AG09309 (cell line): ENCODE results near the gene PPARD.
A peak's percentile ranks its signal among the peaks of the same experiment; 100 is the strongest.
"Not testable (repeated sequence)": the region's sequence is repeated elsewhere in the genome, so short reads cannot be mapped to it uniquely, and the experiment has no call there.

Experiments used
- DNase-seq: peaks from one replicate; pipeline ENCODE4 v3.0.0-alpha.2; 2010; ENCODE audit warnings: low read depth
- H3K4me3 ChIP-seq: 2 replicates; pipeline ENCODE4 v1.5.1; 2011; ENCODE audit warnings: mild to moderate bottlenecking, low read depth, low read length, moderate library complexity; ENCODE audit not compliant: control insufficient read depth
- TF ChIP-seq, protein P1 (sequence below): IDR thresholded peaks from 2 replicates; pipeline ENCODE4 v1.5.1; 2011; ENCODE audit warnings: mild to moderate bottlenecking, low read depth, low read length, inconsistent platforms; ENCODE audit not compliant: insufficient read depth, control insufficient read depth; ENCODE audit errors: missing control alignments

PPARD gene

DNA sequence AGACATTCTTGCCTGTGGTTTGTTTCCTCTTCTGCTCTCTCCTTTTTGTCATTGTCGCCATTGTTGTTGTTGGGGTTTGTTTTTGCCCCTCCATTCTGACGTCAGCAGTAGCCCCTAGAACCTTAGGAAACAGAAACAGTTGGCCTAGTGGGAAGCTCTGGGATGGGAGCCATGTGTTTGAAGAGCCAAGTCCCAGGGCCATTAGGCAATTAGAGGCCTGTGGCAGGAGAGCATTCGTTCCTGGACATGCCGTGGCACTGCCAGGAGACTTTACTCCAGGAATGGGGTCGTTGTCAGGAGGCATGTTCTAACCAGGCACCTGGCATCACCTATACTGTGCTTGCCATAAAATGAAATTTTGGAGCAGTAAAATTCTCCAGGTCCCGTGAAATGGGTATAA, 39.7 kb downstream of the PPARD start:
- TF ChIP-seq, protein P1, sequence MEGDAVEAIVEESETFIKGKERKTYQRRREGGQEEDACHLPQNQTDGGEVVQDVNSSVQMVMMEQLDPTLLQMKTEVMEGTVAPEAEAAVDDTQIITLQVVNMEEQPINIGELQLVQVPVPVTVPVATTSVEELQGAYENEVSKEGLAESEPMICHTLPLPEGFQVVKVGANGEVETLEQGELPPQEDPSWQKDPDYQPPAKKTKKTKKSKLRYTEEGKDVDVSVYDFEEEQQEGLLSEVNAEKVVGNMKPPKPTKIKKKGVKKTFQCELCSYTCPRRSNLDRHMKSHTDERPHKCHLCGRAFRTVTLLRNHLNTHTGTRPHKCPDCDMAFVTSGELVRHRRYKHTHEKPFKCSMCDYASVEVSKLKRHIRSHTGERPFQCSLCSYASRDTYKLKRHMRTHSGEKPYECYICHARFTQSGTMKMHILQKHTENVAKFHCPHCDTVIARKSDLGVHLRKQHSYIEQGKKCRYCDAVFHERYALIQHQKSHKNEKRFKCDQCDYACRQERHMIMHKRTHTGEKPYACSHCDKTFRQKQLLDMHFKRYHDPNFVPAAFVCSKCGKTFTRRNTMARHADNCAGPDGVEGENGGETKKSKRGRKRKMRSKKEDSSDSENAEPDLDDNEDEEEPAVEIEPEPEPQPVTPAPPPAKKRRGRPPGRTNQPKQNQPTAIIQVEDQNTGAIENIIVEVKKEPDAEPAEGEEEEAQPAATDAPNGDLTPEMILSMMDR, result no peak
- no peak for DNase-seq

DNA sequence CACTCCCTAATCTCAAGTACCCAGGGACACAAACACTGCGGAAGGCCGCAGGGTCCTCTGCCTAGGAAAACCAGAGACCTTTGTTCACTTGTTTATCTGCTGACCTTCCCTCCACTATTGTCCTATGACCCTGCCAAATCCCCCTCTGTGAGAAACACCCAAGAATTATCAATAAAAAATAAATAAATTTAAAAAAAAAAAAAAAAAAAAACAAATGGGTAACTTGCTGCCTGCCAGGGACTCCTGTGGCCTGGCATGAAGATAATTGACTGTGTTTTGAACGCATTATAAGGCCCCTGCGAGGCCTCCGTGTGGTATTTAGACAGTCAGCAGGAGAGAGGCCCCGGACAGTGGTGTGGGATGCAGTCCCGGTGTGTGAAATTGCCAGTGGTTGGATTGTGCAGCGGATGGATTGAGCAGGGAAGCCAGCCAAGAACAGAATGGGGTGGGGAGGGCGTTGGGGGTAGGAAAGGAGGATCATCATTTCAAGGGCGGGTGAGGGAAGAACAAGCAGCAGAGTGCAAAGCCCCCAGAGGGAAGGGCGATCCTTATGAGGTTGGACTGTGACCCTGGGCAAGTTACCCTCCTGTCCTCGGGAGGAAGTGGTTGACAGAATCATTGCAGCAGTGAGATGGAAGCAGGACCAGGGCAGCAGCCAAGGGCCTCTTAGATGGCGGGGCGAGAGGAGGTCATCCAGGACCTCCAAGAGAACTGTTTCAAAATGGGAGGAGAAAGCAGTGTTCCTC, 43.3 kb downstream of the PPARD start:
- TF ChIP-seq, protein P1, result no peak
- no peak for DNase-seq
- no peak overlapping the region for H3K4me3 ChIP-seq

More for the DNA sequence above, 39.7 kb downstream of the PPARD start:
- no peak overlapping the region for H3K4me3 ChIP-seq

DNA sequence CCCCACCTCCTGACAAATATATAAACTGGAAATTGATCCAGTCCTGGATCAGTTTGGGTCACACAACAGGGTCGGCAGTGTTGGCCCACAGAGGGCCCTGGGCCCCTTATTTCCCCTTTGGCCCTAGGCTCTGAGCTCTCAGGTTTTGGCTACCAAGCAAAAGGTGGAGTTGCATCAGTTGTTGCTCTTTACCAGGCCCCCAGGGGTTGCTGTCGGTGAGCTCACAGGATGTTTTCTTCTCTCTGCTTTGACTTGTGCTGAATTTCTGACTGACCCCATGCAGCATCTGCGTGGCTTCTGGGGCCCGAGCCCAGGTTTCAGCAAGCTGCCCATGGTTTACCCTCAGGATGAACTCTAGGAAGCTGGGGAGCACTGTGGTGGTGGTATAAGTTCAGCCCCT, 44.6 kb downstream of the PPARD start:
- no peak for DNase-seq
- H3K4me3 ChIP-seq, result no peak overlapping the region
- TF ChIP-seq, protein P1, result no peak

GRCh38 chr6:35388030-35388429, 45.7 kb downstream of the PPARD start:
- no peak for DNase-seq
- TF ChIP-seq, protein P1, result no peak
- no peak overlapping the region for H3K4me3 ChIP-seq

- H3K4me3 ChIP-seq, result no peak overlapping the region
- no peak for DNase-seq
- TF ChIP-seq, protein P1, result no peak
These were observed 46.5 kb downstream of the PPARD start for GRCh38 chr6:35388772-35389352.

DNA sequence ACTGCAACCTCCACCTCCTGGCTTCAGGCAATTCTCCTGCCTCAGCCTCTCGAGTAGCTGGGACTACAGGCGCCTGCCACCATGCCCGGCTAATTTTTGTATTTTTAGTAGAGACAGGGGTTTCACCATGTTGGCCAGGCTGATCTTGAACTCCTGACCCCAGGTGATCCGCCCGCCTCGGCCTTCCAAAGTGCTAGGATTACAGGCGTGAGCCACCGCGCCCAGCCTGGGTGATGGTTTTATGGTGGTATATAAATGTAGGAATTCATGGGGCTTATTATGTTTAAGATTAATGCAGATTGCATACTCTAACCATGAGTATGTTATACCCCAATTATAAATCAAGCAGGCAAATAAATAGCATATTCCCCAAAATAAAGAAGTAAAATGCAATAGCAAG, 47.0 kb downstream of the PPARD start:
- not testable (repeated sequence) for H3K4me3 ChIP-seq, DNase-seq

- TF ChIP-seq, protein P1, result no peak
- DNase-seq, result peak; percentile 72
- H3K4me3 ChIP-seq, result no peak overlapping the region
These were observed 49.0 kb downstream of the PPARD start for GRCh38 chr6:35391240-35391968.
